Measurements from ENCODE around the gene PNMA3.
A peak's percentile ranks its signal among the peaks of the same experiment; 100 is the strongest.

PNMA3 gene

GRCh38 chrX:153030801-153031200 lies 25.5 kb upstream of the PNMA3 start:
- no peak overlapping the region for H3K4me3 ChIP-seq (ENCODE audit: low read depth in 1 of 2, low read length in 1 of 2)
- no peaks in the 10 kb centered on the region for H3K27me3 ChIP-seq
- H3K27ac ChIP-seq = no peak overlapping the region
- TF ChIP-seq CTCF (IDR thresholded peaks at IDR 0.05) = no peak
- no peaks in the 10 kb centered on the region for H3K9me3 ChIP-seq
- peaks cover 6 to 8% of the 10 kb centered on the region in 2 experiments for H3K4me1 ChIP-seq (ENCODE audit: control insufficient read depth in 1 of 2, insufficient read depth in 1 of 2, low read depth in 1 of 2, low read length in 1 of 2)
- H3K36me3 ChIP-seq = no peaks in the 10 kb centered on the region

- H3K9me3 ChIP-seq = no peaks in the 10 kb centered on the region
- H3K4me3 ChIP-seq (ENCODE audit: low read depth in 1 of 2, low read length in 1 of 2) = peak overlapping the region; percentile 50 to 53
- H3K27ac ChIP-seq = peak overlapping the region; percentile 45
- TF ChIP-seq CTCF (IDR thresholded peaks at IDR 0.05) = peak; percentile 82
- H3K4me1 ChIP-seq (ENCODE audit: control insufficient read depth in 1 of 2, insufficient read depth in 1 of 2, low read depth in 1 of 2, low read length in 1 of 2) = peaks cover 6 to 8% of the 10 kb centered on the region in 2 experiments
- H3K27me3 ChIP-seq = no peaks in the 10 kb centered on the region
- no peaks in the 10 kb centered on the region for H3K36me3 ChIP-seq
These were observed 23.7 kb upstream of the PNMA3 start for GRCh38 chrX:153032397-153033118.

GRCh38 chrX:153049093-153049492 lies 7.2 kb upstream of the PNMA3 start:
- TF ChIP-seq CTCF (IDR thresholded peaks at IDR 0.05) = no peak
- no peaks in the 10 kb centered on the region for H3K36me3 ChIP-seq
- H3K27ac ChIP-seq = no peak overlapping the region
- H3K4me3 ChIP-seq (ENCODE audit: low read depth in 1 of 2, low read length in 1 of 2) = no peak overlapping the region
- no peaks in the 10 kb centered on the region for H3K4me1 ChIP-seq (ENCODE audit: control insufficient read depth in 1 of 2, insufficient read depth in 1 of 2, low read depth in 1 of 2, low read length in 1 of 2)
- H3K27me3 ChIP-seq = peaks cover 2% of the 10 kb centered on the region
- H3K9me3 ChIP-seq = no peaks in the 10 kb centered on the region

- no peak for TF ChIP-seq CTCF (IDR thresholded peaks at IDR 0.05)
- H3K27me3 ChIP-seq = peaks cover 36% of the 10 kb centered on the region
These were observed 3.7 kb upstream of the PNMA3 start for GRCh38 chrX:153052534-153052933.

GRCh38 chrX:153057281-153057680 lies 1.0 kb downstream of the PNMA3 start:
- Histone ChIP-seq H3K36me3 (no peaks in the 10 kb centered on the region), H3K9me3 (no peaks in the 10 kb centered on the region), H3K4me3 (ENCODE audit: low read depth in 1 of 2, low read length in 1 of 2) (no peak overlapping the region), H3K4me1 (ENCODE audit: control insufficient read depth in 1 of 2, insufficient read depth in 1 of 2, low read depth in 1 of 2, low read length in 1 of 2) (no peaks in the 10 kb centered on the region), H3K27ac (no peak overlapping the region), H3K27me3 (peaks cover 42% of the 10 kb centered on the region)
- TF ChIP-seq CTCF (IDR thresholded peaks at IDR 0.05) = no peak

More at GRCh38 chrX:153052534-153052933, 3.7 kb upstream of the PNMA3 start:
- Histone ChIP-seq H3K36me3 (no peaks in the 10 kb centered on the region), H3K27ac (no peak overlapping the region), H3K4me1 (ENCODE audit: control insufficient read depth in 1 of 2, insufficient read depth in 1 of 2, low read depth in 1 of 2, low read length in 1 of 2) (no peaks in the 10 kb centered on the region), H3K9me3 (no peaks in the 10 kb centered on the region), H3K4me3 (ENCODE audit: low read depth in 1 of 2, low read length in 1 of 2) (no peak overlapping the region)
